ENCODE results near the gene DOK1. TPM values are rescaled to one million over a fixed set of nuclear protein-coding genes. Genes with fewer than 3 reads are reported as not detected.

The DOK1 gene
- total RNA-seq, 1 experiment from 2014 or later: 6.2 TPM

- no TSS peak for BruUV-seq (replicated peaks)
- intact Hi-C loops (cut with micrococcal nuclease; ENCODE audit: unreplicated experiment): no loop called here
Measured at GRCh38 chr2:74538881-74539339, 15.6 kb upstream of the DOK1 start.

GRCh38 chr2:74540291-74540690 is 14.2 kb upstream of the DOK1 start:
- BruUV-seq (replicated peaks): no TSS peak
- in situ Hi-C loops (cut with HindIII; ENCODE audit: low pct_unique_long_range_greater_than_20kb, low sequenced_read_pairs): no loop called here
- H3K27ac ChIP-seq (ENCODE audit: low read length): no peak overlapping the region
- no peaks in the 10 kb centered on the region for H3K4me1 ChIP-seq (ENCODE audit: control insufficient read depth, insufficient read depth, low read length)
- H3K27me3 ChIP-seq (ENCODE audit: control insufficient read depth, insufficient read depth, low read length): no peaks in the 10 kb centered on the region; the same call in 1 of the 2 replicates
- intact Hi-C loops (cut with micrococcal nuclease; ENCODE audit: unreplicated experiment): no loop called here
- ChIA-PET CTCF (no interaction called here), POLR2A (no interaction called here)
- H3K9me3 ChIP-seq (ENCODE audit: control insufficient read depth, insufficient read depth, low read depth, low read length): no peaks in the 10 kb centered on the region
- no peaks in the 10 kb centered on the region for H3K36me3 ChIP-seq (ENCODE audit: control insufficient read depth, insufficient read depth, low read length)
- no peak overlapping the region for H3K4me3 ChIP-seq (ENCODE audit: low read depth in 2 of 2, low read length in 2 of 2)
- no peak for TF ChIP-seq REST (IDR thresholded peaks at IDR 0.05; ENCODE audit: insufficient read depth in 1 of 2, low read depth in 2 of 2, low read length in 1 of 2)
- TF ChIP-seq SIN3A (IDR thresholded peaks at IDR 0.05; ENCODE audit: borderline replicate concordance, insufficient read depth, low read depth, low read length): no peak
- TF ChIP-seq TCF7L2 (IDR thresholded peaks at IDR 0.05; ENCODE audit: low read depth, low read length): no peak
- no peak for TF ChIP-seq POLR2AphosphoS5 (IDR thresholded peaks at IDR 0.05; ENCODE audit: low read depth, low read length)
- TF ChIP-seq CTCF (IDR thresholded peaks at IDR 0.05): no peak
- DNase-seq (ENCODE audit: low read depth, low spot score) (no peak), ATAC-seq (no peak)

More at GRCh38 chr2:74538881-74539339, 15.6 kb upstream of the DOK1 start:
- Histone ChIP-seq H3K27me3 (ENCODE audit: control insufficient read depth, insufficient read depth, low read length) (no peaks in the 10 kb centered on the region; the same call in 1 of the 2 replicates), H3K4me1 (ENCODE audit: control insufficient read depth, insufficient read depth, low read length) (no peaks in the 10 kb centered on the region), H3K4me3 (ENCODE audit: low read depth in 2 of 2, low read length in 2 of 2) (no peak overlapping the region), H3K36me3 (ENCODE audit: control insufficient read depth, insufficient read depth, low read length) (no peaks in the 10 kb centered on the region), H3K27ac (ENCODE audit: low read length) (no peak overlapping the region), H3K9me3 (ENCODE audit: control insufficient read depth, insufficient read depth, low read depth, low read length) (no peaks in the 10 kb centered on the region)
- TF ChIP-seq REST (IDR thresholded peaks at IDR 0.05; ENCODE audit: insufficient read depth in 1 of 2, low read depth in 2 of 2, low read length in 1 of 2): no peak
- no peak for TF ChIP-seq CTCF (IDR thresholded peaks at IDR 0.05)
- no peak for TF ChIP-seq TCF7L2 (IDR thresholded peaks at IDR 0.05; ENCODE audit: low read depth, low read length)
- ATAC-seq (no peak), DNase-seq (ENCODE audit: low read depth, low spot score) (no peak)
- CTCF ChIA-PET: no interaction called here
- in situ Hi-C loops (cut with HindIII; ENCODE audit: low pct_unique_long_range_greater_than_20kb, low sequenced_read_pairs): no loop called here
- POLR2A ChIA-PET: interaction anchor here (0.6 kb wide), 1 partner anchor 37 kb away, joined by 3 read pairs; no protein-coding TSS in a partner anchor

Data from Panc1 (cell line).